Measurements from ENCODE around the gene NDUFS4. TPM values are rescaled to one million over a fixed set of nuclear protein-coding genes. Genes with fewer than 3 reads are reported as not detected.
A peak's percentile ranks its signal among the peaks of the same experiment; 100 is the strongest.
"Not testable (repeated sequence)": the region's sequence is repeated elsewhere in the genome, so short reads cannot be mapped to it uniquely, and the experiment has no call there.

NDUFS4 gene
- total RNA-seq, result 103 and 104 TPM in 2 replicates
- 86.0 TPM for polyA plus RNA-seq (2012)

GRCh38 chr5:53560506-53561191 lies at the start of gene NDUFS4:
TSS of gene NDUFS4 (plus strand) at chr5:53560639. CDS start at chr5:53560663, 24 bp downstream.
- DNase-seq (ENCODE audit: low read depth), result peak; percentile 92

GRCh38 chr5:53512539-53512938 lies 47.9 kb upstream of the NDUFS4 start:
- DNase-seq (ENCODE audit: low read depth), result no peak

GRCh38 chr5:53515988-53516387 lies 44.5 kb upstream of the NDUFS4 start:
- DNase-seq (ENCODE audit: low read depth), result no peak

GRCh38 chr5:53520813-53521212 lies 39.6 kb upstream of the NDUFS4 start:
- DNase-seq (ENCODE audit: low read depth), result no peak

GRCh38 chr5:53537711-53538110 lies 22.7 kb upstream of the NDUFS4 start:
- DNase-seq (ENCODE audit: low read depth), result peak; percentile 12

- DNase-seq (ENCODE audit: low read depth), result not testable (repeated sequence)
These were observed 19.7 kb upstream of the NDUFS4 start for GRCh38 chr5:53540739-53541138.

GRCh38 chr5:53541859-53542258 lies 18.6 kb upstream of the NDUFS4 start:
- DNase-seq (ENCODE audit: low read depth), result no peak

GRCh38 chr5:53542926-53543325 lies 17.5 kb upstream of the NDUFS4 start:
- DNase-seq (ENCODE audit: low read depth), result no peak

- DNase-seq (ENCODE audit: low read depth), result peak; percentile 46
These were observed 17.0 kb upstream of the NDUFS4 start for GRCh38 chr5:53543401-53543800.

- DNase-seq (ENCODE audit: low read depth), result no peak
These were observed 14.7 kb upstream of the NDUFS4 start for GRCh38 chr5:53545744-53546143.

- no peak for DNase-seq (ENCODE audit: low read depth)
These were observed 13.2 kb upstream of the NDUFS4 start for GRCh38 chr5:53547226-53547625.

- DNase-seq (ENCODE audit: low read depth), result not testable (repeated sequence)
These were observed 11.9 kb upstream of the NDUFS4 start for GRCh38 chr5:53548501-53548900.

- DNase-seq (ENCODE audit: low read depth), result no peak
These were observed 10.6 kb upstream of the NDUFS4 start for GRCh38 chr5:53549792-53550191.

- DNase-seq (ENCODE audit: low read depth), result no peak
These were observed 7.9 kb upstream of the NDUFS4 start for GRCh38 chr5:53552561-53552960.

GRCh38 chr5:53554444-53554843 lies 6.0 kb upstream of the NDUFS4 start:
- no peak for DNase-seq (ENCODE audit: low read depth)

GRCh38 chr5:53555160-53555559 lies 5.3 kb upstream of the NDUFS4 start:
- DNase-seq (ENCODE audit: low read depth), result no peak

- no peak for DNase-seq (ENCODE audit: low read depth)
These were observed 4.4 kb upstream of the NDUFS4 start for GRCh38 chr5:53556001-53556400.

- DNase-seq (ENCODE audit: low read depth), result no peak
These were observed 3.1 kb upstream of the NDUFS4 start for GRCh38 chr5:53557386-53557785.

- no peak for DNase-seq (ENCODE audit: low read depth)
These were observed 1.5 kb upstream of the NDUFS4 start for GRCh38 chr5:53558966-53559365.

- DNase-seq (ENCODE audit: low read depth), result no peak
These were observed 411 bp upstream of the NDUFS4 start for GRCh38 chr5:53560028-53560427.

- no peak for DNase-seq (ENCODE audit: low read depth)
These were observed 8.0 kb downstream of the NDUFS4 start for GRCh38 chr5:53568401-53568800.

- no peak for DNase-seq (ENCODE audit: low read depth)
These were observed 8.4 kb downstream of the NDUFS4 start for GRCh38 chr5:53568871-53569270.

GRCh38 chr5:53569453-53569852 lies 9.0 kb downstream of the NDUFS4 start:
- no peak for DNase-seq (ENCODE audit: low read depth)

All from myocyte (in vitro differentiated cells).